RWPE2 (cell line): ENCODE results near the gene OTOF.

Experiments
- ATAC-seq: fragments of 200-7000 bp; cut with Tn5 transposase; 3 replicates; pipeline ENCODE4 v1.9.1; 2021; ENCODE audit warnings: low read depth
- DNase-seq: peaks from one replicate; pipeline ENCODE4 v3.0.0-alpha.2; 2020; ENCODE audit warnings: low spot score
- H3K27ac ChIP-seq: fragments of 450-650 bp; 2 replicates; pipeline ENCODE4 v1.5.1; 2017; ENCODE audit warnings: mild to moderate bottlenecking; ENCODE audit not compliant: poor library complexity, severe bottlenecking
- H3K27me3 ChIP-seq: fragments of 250-450 bp; sonication (Bioruptor Pico); 2 replicates; pipeline ENCODE4 v1.5.1; 2021; ENCODE audit warnings: mild to moderate bottlenecking, moderate library complexity; ENCODE audit not compliant: insufficient read depth, poor library complexity, severe bottlenecking
- H3K36me3 ChIP-seq: fragments of 250-450 bp; sonication (Bioruptor Pico); 2 replicates; pipeline ENCODE4 v1.5.1; 2020; ENCODE audit warnings: low read depth, mild to moderate bottlenecking, moderate library complexity
- H3K4me1 ChIP-seq: fragments of 250-450 bp; sonication (Bioruptor Pico); 2 replicates; pipeline ENCODE4 v1.5.1; 2021; ENCODE audit warnings: mild to moderate bottlenecking, moderate library complexity; ENCODE audit not compliant: insufficient read depth, poor library complexity, severe bottlenecking
- H3K4me3 ChIP-seq: fragments of 250-450 bp; sonication (Bioruptor Pico); 2 replicates; pipeline ENCODE4 v1.5.1; 2021; ENCODE audit warnings: mild to moderate bottlenecking, moderate library complexity; ENCODE audit not compliant: severe bottlenecking
- H3K9me3 ChIP-seq: fragments of 250-450 bp; sonication (Bioruptor Pico); 2 replicates; pipeline ENCODE4 v1.5.1; 2021; ENCODE audit warnings: mild to moderate bottlenecking, moderate library complexity; ENCODE audit not compliant: severe bottlenecking
- CTCF ChIP-seq: fragments of 450-650 bp; IDR thresholded peaks from one replicate; pipeline ENCODE4 v1.5.1; 2017; ENCODE audit warnings: mild to moderate bottlenecking, moderate library complexity; ENCODE audit not compliant: poor library complexity, severe bottlenecking

The OTOF gene

GRCh38 chr2:26475832-26476501 is 2.0 kb downstream of the OTOF start:
- no peaks in the 10 kb centered on the region for H3K9me3 ChIP-seq
- no peak for TF ChIP-seq CTCF
- DNase-seq (no peak), ATAC-seq (no peak)
- H3K27me3 ChIP-seq, result no peaks in the 10 kb centered on the region
- H3K36me3 ChIP-seq, result no peaks in the 10 kb centered on the region
- H3K4me3 ChIP-seq, result no peak overlapping the region
- no peaks in the 10 kb centered on the region for H3K4me1 ChIP-seq
- H3K27ac ChIP-seq, result no peak overlapping the region

GRCh38 chr2:26475037-26475436 is 2.9 kb downstream of the OTOF start:
- no peak overlapping the region for H3K4me3 ChIP-seq
- H3K36me3 ChIP-seq, result no peaks in the 10 kb centered on the region
- no peak overlapping the region for H3K27ac ChIP-seq
- no peaks in the 10 kb centered on the region for H3K9me3 ChIP-seq
- H3K4me1 ChIP-seq, result no peaks in the 10 kb centered on the region
- no peak for TF ChIP-seq CTCF
- no peak for ATAC-seq
- DNase-seq, result no peak
- no peaks in the 10 kb centered on the region for H3K27me3 ChIP-seq

GRCh38 chr2:26474261-26474785 is 3.6 kb downstream of the OTOF start:
- TF ChIP-seq CTCF, result no peak
- Histone ChIP-seq H3K4me3 (no peak overlapping the region), H3K27me3 (no peaks in the 10 kb centered on the region), H3K9me3 (no peaks in the 10 kb centered on the region), H3K36me3 (no peaks in the 10 kb centered on the region), H3K27ac (no peak overlapping the region), H3K4me1 (no peaks in the 10 kb centered on the region)
- no peak for ATAC-seq
- DNase-seq, result no peak

- H3K27ac ChIP-seq, result no peak overlapping the region
- no peaks in the 10 kb centered on the region for H3K27me3 ChIP-seq
- H3K4me1 ChIP-seq, result no peaks in the 10 kb centered on the region
- DNase-seq (no peak), ATAC-seq (no peak)
- H3K9me3 ChIP-seq, result no peaks in the 10 kb centered on the region
- no peak for TF ChIP-seq CTCF
- H3K36me3 ChIP-seq, result no peaks in the 10 kb centered on the region
- H3K4me3 ChIP-seq, result no peak overlapping the region
Measured at GRCh38 chr2:26473796-26474195, 4.1 kb downstream of the OTOF start.
